H1 (cell line): Measurements from ENCODE around the gene THRB. TPM values are rescaled to one million over a fixed set of nuclear protein-coding genes. Genes with fewer than 3 reads are reported as not detected.

Source experiments
- CTCF ChIA-PET: fragments of 300-600 bp; sonication (Branson Sonifier 250); formaldehyde crosslinking; loops from one replicate; lab custom pipeline; 2021; ENCODE audit not compliant: partially characterized antibody; lab: Charles Lee
- POLR2A ChIA-PET: fragments of 300-600 bp; sonication (Branson Sonifier 250); formaldehyde crosslinking; loops from one replicate; lab custom pipeline; 2021; ENCODE audit warnings: inconsistent platforms; ENCODE audit not compliant: partially characterized antibody; lab: Charles Lee
- DNase-seq, 2 experiments: peaks; one replicate each; pipeline versions ENCODE4 v3.0.0 to v3.0.0-alpha.2; 2010 to 2022; ENCODE audit warnings: low spot score in 2 of 2, low read depth in 1 of 2, mixed read lengths in 1 of 2
- FAIRE-seq: peaks from 2 replicates; lab custom pipeline; 2011; peaks lifted over from hg19 to GRCh38; lab: Jason Lieb, UNC
- H2AFZ ChIP-seq: 2 replicates; pipeline ENCODE4 v1.8.1; 2012; ENCODE audit warnings: low read length, inconsistent platforms
- H2AK5ac ChIP-seq: 2 replicates; pipeline ENCODE4 v1.6.1; 2013; ENCODE audit warnings: low read depth, low read length
- H2BK120ac ChIP-seq: replicated peaks from 2 replicates; pipeline ENCODE3; 2013; ENCODE audit warnings: low read depth, low read length, inconsistent platforms
- H2BK12ac ChIP-seq: 2 replicates; pipeline ENCODE4 v1.6.1; 2013; ENCODE audit warnings: low read depth, low read length
- H2BK15ac ChIP-seq: 2 replicates; pipeline ENCODE4 v1.6.1; 2013; ENCODE audit warnings: low read length
- H2BK20ac ChIP-seq: 2 replicates; pipeline ENCODE4 v1.6.1; 2013; ENCODE audit warnings: low read length
- H2BK5ac ChIP-seq: 2 replicates; pipeline ENCODE4 v1.6.1; 2013; ENCODE audit warnings: low read depth, low read length
- H3K14ac ChIP-seq: 2 replicates; pipeline ENCODE4 v1.6.1; 2013; ENCODE audit warnings: inconsistent platforms; ENCODE audit not compliant: insufficient read length
- H3K18ac ChIP-seq: 2 replicates; pipeline ENCODE4 v1.6.1; 2013; ENCODE audit warnings: low read length; ENCODE audit errors: extremely low read depth
- H3K23ac ChIP-seq: 2 replicates; pipeline ENCODE4 v1.6.1; 2013; ENCODE audit warnings: inconsistent platforms; ENCODE audit not compliant: insufficient read length
- H3K23me2 ChIP-seq: 2 replicates; pipeline ENCODE4 v1.6.1; 2013; ENCODE audit warnings: low read depth, low read length
- H3K27ac ChIP-seq: 2 replicates; pipeline ENCODE4 v1.6.1; 2011; ENCODE audit warnings: low read depth, low read length, inconsistent platforms
- H3K27me3 ChIP-seq, 4 experiments: replicated peaks in 1 of 4; 1 replicate in 1 of 4; 2 replicates in 3 of 4; pipeline versions ENCODE4 v1.6.1 to v1.8.1; 2011 to 2013; ENCODE audit warnings: low read length in 3 of 4, mild to moderate bottlenecking in 3 of 4, inconsistent platforms in 2 of 4, mixed read lengths in 2 of 4, moderate library complexity in 1 of 4; ENCODE audit not compliant: control insufficient read depth in 3 of 4, insufficient read depth in 3 of 4; ENCODE audit errors: extremely low read depth in 1 of 4
- H3K36me3 ChIP-seq, 4 experiments: 2 replicates each; pipeline versions ENCODE4 v1.6.1 to v1.8.1; 2011 to 2013; ENCODE audit warnings: mild to moderate bottlenecking in 4 of 4, low read length in 3 of 4, moderate library complexity in 2 of 4, control low read depth in 1 of 4, inconsistent platforms in 1 of 4; ENCODE audit not compliant: insufficient read depth in 4 of 4, control insufficient read depth in 2 of 4
- H3K4ac ChIP-seq: replicated peaks from 2 replicates; pipeline ENCODE3; 2013; ENCODE audit warnings: low read length, low read depth, mixed read lengths, inconsistent platforms; ENCODE audit not compliant: insufficient read length
- H3K4me1 ChIP-seq, 4 experiments: replicated peaks in 1 of 4; 1 replicate in 1 of 4; 2 replicates in 3 of 4; pipeline versions ENCODE4 v1.6.1 to v1.8.1; 2011 to 2013; ENCODE audit warnings: low read length in 3 of 4, inconsistent platforms in 2 of 4, mixed read lengths in 1 of 4; ENCODE audit not compliant: insufficient read depth in 4 of 4, control insufficient read depth in 3 of 4
- H3K4me2 ChIP-seq, 2 experiments: 2 replicates each; pipeline versions ENCODE4 v1.6.1 to v1.8.1; 2011 to 2013; ENCODE audit warnings: low read depth in 2 of 2, low read length in 2 of 2, control low read depth in 1 of 2, inconsistent platforms in 1 of 2, mild to moderate bottlenecking in 1 of 2; ENCODE audit not compliant: insufficient read depth in 1 of 2
- H3K4me3 ChIP-seq, 4 experiments: fragments of 200-600, 300-600 bp in 1 of 4; sonication (generic), shearing (Covaris generic), sonication (Bioruptor Twin) in 1 of 4; 2 replicates each; pipeline versions ENCODE4 v1.5.1 to v1.8.1; 2011 to 2016; ENCODE audit warnings: low read length in 4 of 4, low read depth in 3 of 4, control low read depth in 2 of 4, inconsistent platforms in 2 of 4, mild to moderate bottlenecking in 2 of 4, mixed read lengths in 1 of 4, moderate library complexity in 1 of 4; ENCODE audit not compliant: insufficient read depth in 2 of 4; ENCODE audit errors: extremely low read depth in 1 of 4
- H3K56ac ChIP-seq: replicated peaks from 2 replicates; pipeline ENCODE3; 2013; ENCODE audit warnings: low read depth, mild to moderate bottlenecking, mixed read lengths, low read length, inconsistent platforms; ENCODE audit not compliant: insufficient read length
- H3K79me1 ChIP-seq: 2 replicates; pipeline ENCODE4 v1.6.1; 2013; ENCODE audit warnings: low read depth, low read length, control low read depth
- H3K79me2 ChIP-seq, 2 experiments: 2 replicates each; pipeline versions ENCODE4 v1.6.1 to v1.8.1; 2012 to 2013; ENCODE audit warnings: low read length in 2 of 2, mild to moderate bottlenecking in 2 of 2, inconsistent platforms in 1 of 2; ENCODE audit not compliant: insufficient read depth in 2 of 2, control insufficient read depth in 1 of 2
- H3K9ac ChIP-seq, 4 experiments: replicated peaks in 1 of 4; 1 replicate in 1 of 4; 2 replicates in 3 of 4; pipeline versions ENCODE4 v1.6.1 to v1.8.1; 2011 to 2013; ENCODE audit warnings: low read depth in 3 of 4, low read length in 3 of 4, control low read depth in 2 of 4, mild to moderate bottlenecking in 2 of 4, moderate library complexity in 2 of 4, inconsistent platforms in 1 of 4; ENCODE audit errors: extremely low read depth in 1 of 4
- H3K9me3 ChIP-seq, 2 experiments: 2 replicates each; pipeline versions ENCODE4 v1.6.1 to v1.8.1; 2012 to 2013; ENCODE audit warnings: mild to moderate bottlenecking in 2 of 2, moderate library complexity in 2 of 2, control low read depth in 1 of 2, inconsistent platforms in 1 of 2, low read depth in 1 of 2, low read length in 1 of 2, mixed read lengths in 1 of 2; ENCODE audit not compliant: insufficient read depth in 2 of 2
- H4K20me1 ChIP-seq, 2 experiments: replicated peaks in 1 of 2; 2 replicates each; pipeline versions ENCODE3 to v1.8.1; 2011 to 2013; ENCODE audit warnings: inconsistent platforms in 2 of 2, low read length in 2 of 2, mild to moderate bottlenecking in 1 of 2; ENCODE audit not compliant: insufficient read depth in 2 of 2, control insufficient read depth in 1 of 2
- H4K5ac ChIP-seq: 2 replicates; pipeline ENCODE4 v1.6.1; 2013; ENCODE audit warnings: low read length, low read depth, mixed read lengths, inconsistent platforms; ENCODE audit not compliant: insufficient read length
- H4K8ac ChIP-seq: 2 replicates; pipeline ENCODE4 v1.8.0; 2013; ENCODE audit warnings: mild to moderate bottlenecking, moderate library complexity, low read length, inconsistent platforms; ENCODE audit not compliant: insufficient read depth; ENCODE audit errors: extremely low read depth
- H4K91ac ChIP-seq: replicated peaks from 2 replicates; pipeline ENCODE3; 2013; ENCODE audit warnings: low read length, mixed read lengths, inconsistent platforms; ENCODE audit not compliant: insufficient read length
- CBX8 ChIP-seq: fragments of 300-800, 300-1000 bp; sonication (generic); IDR thresholded peaks from 2 replicates; pipeline ENCODE4 v1.7.1; 2016; ENCODE audit warnings: low read depth, low read length, borderline replicate concordance
- CEBPB ChIP-seq: IDR thresholded peaks from 2 replicates; pipeline ENCODE4 v1.6.1; 2012; ENCODE audit warnings: low read depth, low read length
- GABPA ChIP-seq: IDR thresholded peaks from 2 replicates; pipeline ENCODE4 v1.6.1; 2011; ENCODE audit warnings: mild to moderate bottlenecking, low read length, moderate library complexity, borderline replicate concordance; ENCODE audit not compliant: insufficient read depth
- NANOG ChIP-seq: IDR thresholded peaks from 2 replicates; pipeline ENCODE4 v1.6.1; 2011; ENCODE audit warnings: low read length, low read depth, mild to moderate bottlenecking, inconsistent platforms; ENCODE audit not compliant: insufficient read depth, poor library complexity, severe bottlenecking
- NRF1 ChIP-seq: IDR thresholded peaks from 2 replicates; pipeline ENCODE4 v1.6.1; 2011; ENCODE audit warnings: mild to moderate bottlenecking, low read depth, low read length, improper control_type of control experiment
- SRF ChIP-seq: IDR thresholded peaks from 2 replicates; pipeline ENCODE4 v1.6.1; 2011; ENCODE audit warnings: mild to moderate bottlenecking, low read depth, low read length, moderate library complexity
- TAF1 ChIP-seq: IDR thresholded peaks from 2 replicates; pipeline ENCODE4 v1.6.1; 2011; ENCODE audit warnings: mild to moderate bottlenecking, low read depth, low read length
- TEAD4 ChIP-seq: IDR thresholded peaks from 2 replicates; pipeline ENCODE4 v1.6.1; 2012; ENCODE audit warnings: low read depth, low read length, inconsistent platforms, mixed read lengths
- WGBS, 2 experiments: shearing (Covaris generic) in 1 of 2; methylation state at CpG; one replicate each; pipeline versions ENCODE4 v1.1.6 to v1.1.7; 2013 to 2015; ENCODE audit warnings: low lambda C conversion rate in 2 of 2, mixed read lengths in 2 of 2, inconsistent platforms in 1 of 2, low coverage in 1 of 2, missing lambda C conversion rate in 1 of 2; ENCODE audit not compliant: insufficient replicate concordance in 2 of 2, insufficient coverage in 1 of 2, insufficient read length in 1 of 2; ENCODE audit errors: extremely low coverage in 1 of 2, missing lambda C conversion rate in 1 of 2; 5-methylcytosine and 5-hydroxymethylcytosine counted together
- polyA plus RNA-seq, 7 experiments: library from polyadenylated mRNA; depleted of rRNA in 3 of 7; stranded (reverse) in 5 of 7; unstranded in 2 of 7; fragments of >200 nt in 5 of 7; fragments of 200-250 nt in 2 of 7; gene quantifications; 1 replicate in 5 of 7; 2 replicates in 1 of 7; 4 replicates in 1 of 7; pipeline versions ENCODE4 v1.2.1 to v1.2.3, GENCODE V29; 2011 to 2013; ENCODE audit warnings: missing spikeins in 2 of 7, mixed read lengths in 2 of 7
- total RNA-seq: library from RNA; stranded (reverse); fragmentation: NEBNext Ultra II Directional; extraction: Animal tissue kit (Norgen Biotek cat#: 25700); gene quantifications from 2 replicates; pipeline ENCODE4 v1.2.1, GENCODE V29; 2021

The THRB gene
- total and polyA plus RNA-seq, 2 of the 8 experiments (the other 6 are each of a cell fraction or from before 2014, with no cell fraction given): 0.98 to 3.9 TPM

DNA sequence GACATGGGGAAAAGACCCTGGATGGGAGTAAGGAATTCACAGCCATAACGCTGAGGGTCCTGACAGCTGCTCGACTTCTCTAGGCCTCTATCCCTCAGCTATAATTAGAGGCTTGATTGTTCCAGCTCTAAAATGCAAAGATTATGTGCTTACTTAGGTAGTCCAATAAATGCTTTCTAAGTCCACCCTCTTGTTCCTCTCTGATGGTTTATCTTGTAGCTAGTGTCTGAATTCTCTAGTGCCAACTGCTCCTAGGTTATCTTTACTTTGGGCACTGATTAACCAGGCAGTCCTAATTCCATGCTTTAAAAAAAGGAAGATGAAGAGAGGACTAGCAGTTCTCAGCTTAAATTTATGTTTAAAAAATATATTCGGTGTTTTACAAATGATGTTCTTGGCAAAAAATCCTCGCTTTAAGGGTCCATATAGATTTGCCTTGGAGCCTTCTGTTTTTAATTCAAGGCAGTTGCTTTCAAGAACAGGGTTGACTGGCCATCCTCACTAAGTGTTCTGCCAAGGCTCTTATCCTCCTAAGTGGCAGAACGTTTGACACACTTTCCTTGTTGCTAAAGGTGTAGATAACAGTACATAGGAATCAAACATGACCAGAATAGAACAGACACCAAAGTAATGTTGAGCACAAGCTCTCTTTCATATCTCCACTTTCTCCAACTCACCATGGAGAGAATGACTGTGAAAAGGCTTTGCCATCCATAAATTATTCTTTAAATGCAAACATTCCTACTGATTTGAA, 60.6 kb downstream of the THRB start:
- ChIA-PET POLR2A (no interaction called here), CTCF (no interaction called here)
- no peak overlapping the region for H3K18ac ChIP-seq
- no peaks in the 10 kb centered on the region for H4K20me1 ChIP-seq
- no peak overlapping the region for H2BK120ac ChIP-seq
- H3K23ac ChIP-seq: no peak overlapping the region
- no peak overlapping the region for H3K14ac ChIP-seq
- no peak overlapping the region for H3K56ac ChIP-seq
- no peak overlapping the region for H3K4me2 ChIP-seq
- H3K4me3 ChIP-seq: no peak overlapping the region
- H2AK5ac ChIP-seq: no peak overlapping the region
- no peak for DNase-seq
- no peak overlapping the region for H4K91ac ChIP-seq
- no peak overlapping the region for H2BK15ac ChIP-seq
- H2AFZ ChIP-seq: no peak overlapping the region
- no peak overlapping the region for H2BK12ac ChIP-seq
- no peak overlapping the region for H2BK5ac ChIP-seq
- H2BK20ac ChIP-seq: no peak overlapping the region
- H3K9ac ChIP-seq: no peak overlapping the region
- H3K27me3 ChIP-seq: no peaks in the 10 kb centered on the region
- H3K27ac ChIP-seq: no peak overlapping the region
- no peaks in the 10 kb centered on the region for H3K36me3 ChIP-seq
- H3K79me2 ChIP-seq: no peaks in the 10 kb centered on the region
- H4K5ac ChIP-seq: no peak overlapping the region
- H3K9me3 ChIP-seq: no peaks in the 10 kb centered on the region
- WGBS, 2 experiments: 91% methylated on average over 5 of the region's 5 CpGs; no CpG with 5 or more reads in 1 of the 2 experiments
- no peaks in the 10 kb centered on the region for H3K4me1 ChIP-seq
- H3K4ac ChIP-seq: no peak overlapping the region
- H3K79me1 ChIP-seq: no peaks in the 10 kb centered on the region
- H4K8ac ChIP-seq: no peak overlapping the region
- no peaks in the 10 kb centered on the region for H3K23me2 ChIP-seq
- no peak for FAIRE-seq
- TF ChIP-seq TAF1 (no peak), GABPA (no peak), NANOG (no peak), CEBPB (no peak), CBX8 (no peak), TEAD4 (no peak), SRF (no peak), NRF1 (no peak)
